WERI-Rb-1 (cell line): ENCODE measurements around the gene ABCG1.

Source experiments
- DNase-seq: peaks from one replicate; pipeline ENCODE4 v3.0.0-alpha.2; 2020
- H3K27ac ChIP-seq: fragments of 250-450 bp; sonication (Bioruptor Pico); 2 replicates; pipeline ENCODE4 v1.5.1; 2020; ENCODE audit warnings: mild to moderate bottlenecking, moderate library complexity
- H3K27me3 ChIP-seq: fragments of 250-450 bp; sonication (Bioruptor Pico); 2 replicates; pipeline ENCODE4 v1.5.1; 2021; ENCODE audit warnings: mild to moderate bottlenecking, low read depth, moderate library complexity; ENCODE audit not compliant: insufficient read depth, severe bottlenecking
- H3K36me3 ChIP-seq: fragments of 250-450 bp; sonication (Bioruptor Pico); 2 replicates; pipeline ENCODE4 v1.5.1; 2020; ENCODE audit warnings: mild to moderate bottlenecking, moderate library complexity
- H3K4me3 ChIP-seq: 2 replicates; pipeline ENCODE4 v1.5.1; 2011; ENCODE audit warnings: low read depth, mild to moderate bottlenecking, control low read depth, low read length
- H3K9me3 ChIP-seq: fragments of 250-450 bp; sonication (Bioruptor Pico); 2 replicates; pipeline ENCODE4 v1.5.1; 2021; ENCODE audit warnings: mild to moderate bottlenecking, moderate library complexity; ENCODE audit not compliant: severe bottlenecking
- TF ChIP-seq, protein P1 (sequence below): IDR thresholded peaks from 2 replicates; pipeline ENCODE4 v1.5.1; 2011; ENCODE audit warnings: low read depth, mild to moderate bottlenecking, control low read depth, inconsistent platforms, low read length

ABCG1 gene

GRCh38 chr21:42278451-42279149 is 59.7 kb downstream of the ABCG1 start:
- no peak overlapping the region for H3K4me3 ChIP-seq
- TF ChIP-seq, protein P1, sequence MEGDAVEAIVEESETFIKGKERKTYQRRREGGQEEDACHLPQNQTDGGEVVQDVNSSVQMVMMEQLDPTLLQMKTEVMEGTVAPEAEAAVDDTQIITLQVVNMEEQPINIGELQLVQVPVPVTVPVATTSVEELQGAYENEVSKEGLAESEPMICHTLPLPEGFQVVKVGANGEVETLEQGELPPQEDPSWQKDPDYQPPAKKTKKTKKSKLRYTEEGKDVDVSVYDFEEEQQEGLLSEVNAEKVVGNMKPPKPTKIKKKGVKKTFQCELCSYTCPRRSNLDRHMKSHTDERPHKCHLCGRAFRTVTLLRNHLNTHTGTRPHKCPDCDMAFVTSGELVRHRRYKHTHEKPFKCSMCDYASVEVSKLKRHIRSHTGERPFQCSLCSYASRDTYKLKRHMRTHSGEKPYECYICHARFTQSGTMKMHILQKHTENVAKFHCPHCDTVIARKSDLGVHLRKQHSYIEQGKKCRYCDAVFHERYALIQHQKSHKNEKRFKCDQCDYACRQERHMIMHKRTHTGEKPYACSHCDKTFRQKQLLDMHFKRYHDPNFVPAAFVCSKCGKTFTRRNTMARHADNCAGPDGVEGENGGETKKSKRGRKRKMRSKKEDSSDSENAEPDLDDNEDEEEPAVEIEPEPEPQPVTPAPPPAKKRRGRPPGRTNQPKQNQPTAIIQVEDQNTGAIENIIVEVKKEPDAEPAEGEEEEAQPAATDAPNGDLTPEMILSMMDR: no peak
- H3K27me3 ChIP-seq: no peaks in the 10 kb centered on the region
- no peak for DNase-seq
- no peaks in the 10 kb centered on the region for H3K9me3 ChIP-seq
- H3K36me3 ChIP-seq: peaks cover 16% of the 10 kb centered on the region
- H3K27ac ChIP-seq: no peak overlapping the region

- peaks cover 13% of the 10 kb centered on the region for H3K36me3 ChIP-seq
These were observed 60.5 kb downstream of the ABCG1 start for GRCh38 chr21:42279341-42279871.

DNA sequence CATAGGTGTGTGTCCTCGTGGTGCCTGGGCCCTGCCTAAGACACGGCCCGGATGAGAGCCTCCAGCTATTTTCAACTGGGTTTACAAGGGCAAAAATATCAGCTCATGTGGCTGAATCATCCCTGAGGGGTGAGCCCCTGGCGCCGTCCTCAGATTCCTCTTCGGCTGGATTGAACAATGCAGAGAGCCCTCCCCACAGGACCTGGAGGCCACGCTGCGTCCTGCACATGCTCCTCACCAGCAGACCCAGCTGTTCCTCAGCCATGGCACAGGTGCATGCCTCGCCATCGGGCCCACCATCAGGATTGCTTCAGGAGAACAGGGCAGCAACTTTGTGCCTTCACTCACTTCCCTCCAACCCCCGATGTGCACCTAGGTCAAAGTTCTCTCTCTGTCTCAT is 60.9 kb downstream of the ABCG1 start:
- H3K9me3 ChIP-seq: no peaks in the 10 kb centered on the region
- no peak for DNase-seq
- no peaks in the 10 kb centered on the region for H3K27me3 ChIP-seq
- no peak overlapping the region for H3K4me3 ChIP-seq
- peaks cover 14% of the 10 kb centered on the region for H3K36me3 ChIP-seq
- TF ChIP-seq, protein P1: no peak
- no peak overlapping the region for H3K27ac ChIP-seq

More at GRCh38 chr21:42279341-42279871, 60.5 kb downstream of the ABCG1 start:
- Histone ChIP-seq H3K9me3 (no peaks in the 10 kb centered on the region), H3K4me3 (no peak overlapping the region), H3K27me3 (no peaks in the 10 kb centered on the region), H3K27ac (no peak overlapping the region)
- DNase-seq: no peak
- TF ChIP-seq, protein P1: no peak

GRCh38 chr21:42280356-42281180 is 61.6 kb downstream of the ABCG1 start:
- TF ChIP-seq, protein P1: no peak
- Histone ChIP-seq H3K36me3 (peaks cover 15% of the 10 kb centered on the region), H3K27ac (no peak overlapping the region), H3K27me3 (no peaks in the 10 kb centered on the region), H3K9me3 (no peaks in the 10 kb centered on the region), H3K4me3 (no peak overlapping the region)
- no peak for DNase-seq

DNA sequence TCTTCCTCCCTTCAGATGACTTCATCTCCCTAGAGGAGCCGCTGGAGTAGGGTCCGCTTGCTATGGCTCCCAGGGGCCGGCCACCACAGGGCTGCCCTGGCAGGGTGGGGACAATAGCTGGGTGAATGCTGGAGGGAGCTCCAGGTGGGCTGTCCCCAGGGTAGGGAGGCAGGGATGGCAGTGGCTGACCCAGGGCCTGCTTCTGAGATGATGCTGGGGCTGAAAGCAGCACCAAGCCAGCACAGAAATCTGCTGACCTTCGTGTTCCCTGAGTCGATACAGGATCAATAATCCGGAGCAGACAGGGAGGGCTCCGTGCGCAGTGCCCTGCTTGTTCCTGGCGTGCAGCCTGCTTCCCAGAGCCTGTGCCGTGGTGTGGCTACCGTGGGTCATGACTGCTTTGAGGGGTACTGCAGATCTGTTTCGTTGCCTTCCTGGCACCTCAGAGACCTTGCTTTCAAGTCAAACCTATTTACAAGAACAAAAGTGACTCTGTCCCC is 62.3 kb downstream of the ABCG1 start:
- Histone ChIP-seq H3K9me3 (no peaks in the 10 kb centered on the region), H3K4me3 (no peak overlapping the region), H3K36me3 (peaks cover 20% of the 10 kb centered on the region), H3K27me3 (no peaks in the 10 kb centered on the region), H3K27ac (no peak overlapping the region)
- DNase-seq: no peak
- TF ChIP-seq, protein P1: no peak
